ENCODE results near the gene EIF5. TPM values are rescaled to one million over a fixed set of nuclear protein-coding genes. Genes with fewer than 3 reads are reported as not detected.

EIF5 gene
- total RNA-seq, 1 experiment from 2014 or later = 356 TPM

- WGBS (ENCODE audit: extremely low coverage, insufficient read length, low lambda C conversion rate) = no CpG with 5 or more reads among the region's 4 CpGs
- Histone ChIP-seq H4K20me1 (ENCODE audit: control insufficient read depth, insufficient read depth, insufficient read length) (no peaks in the 10 kb centered on the region), H2BK12ac (ENCODE audit: insufficient read length, low read depth, low read length) (no peak overlapping the region)
Measured at GRCh38 chr14:103391048-103391447, 57.0 kb downstream of the EIF5 start.

More at GRCh38 chr14:103391048-103391447, 57.0 kb downstream of the EIF5 start:
- no peaks in the 10 kb centered on the region; the same call in 1 of the 2 replicates for H3K4me1 ChIP-seq (ENCODE audit: insufficient read depth, low read length)
- Mint-ChIP-seq H3K36me3 (ENCODE audit: insufficient read depth in 1 of 3, low read depth in 3 of 3) (peaks cover 0 to 5% (median 2%) of the 10 kb centered on the region in 3 experiments; a peak in 5 of 7 replicates), H3K9me3 (no peaks in the 10 kb centered on the region), H3K27ac (0 out of 7 replicates have a peak overlapping the region, but pooled peaks of 1 of the 3 experiments have one; percentile 62), H3K4me1 (peaks cover 33 to 37% of the 10 kb centered on the region in 2 experiments), H3K27me3 (ENCODE audit: low read depth) (no peaks in the 10 kb centered on the region), H3K4me3 (no peak overlapping the region; a peak in 1 of 5 replicates)
- no peak overlapping the region for H2BK15ac ChIP-seq (ENCODE audit: low read depth, low read length)
- H3K56ac ChIP-seq (ENCODE audit: insufficient read length, low read depth, low read length) = no peak overlapping the region
- H3K23ac ChIP-seq (ENCODE audit: insufficient read length, low read depth, low read length) = no peak overlapping the region
- no peak overlapping the region for H3K14ac ChIP-seq (ENCODE audit: insufficient read depth, low read length)
- H3K27ac ChIP-seq (ENCODE audit: insufficient read length, low read depth, low read length) = no peak overlapping the region
- TF ChIP-seq, protein P1, sequence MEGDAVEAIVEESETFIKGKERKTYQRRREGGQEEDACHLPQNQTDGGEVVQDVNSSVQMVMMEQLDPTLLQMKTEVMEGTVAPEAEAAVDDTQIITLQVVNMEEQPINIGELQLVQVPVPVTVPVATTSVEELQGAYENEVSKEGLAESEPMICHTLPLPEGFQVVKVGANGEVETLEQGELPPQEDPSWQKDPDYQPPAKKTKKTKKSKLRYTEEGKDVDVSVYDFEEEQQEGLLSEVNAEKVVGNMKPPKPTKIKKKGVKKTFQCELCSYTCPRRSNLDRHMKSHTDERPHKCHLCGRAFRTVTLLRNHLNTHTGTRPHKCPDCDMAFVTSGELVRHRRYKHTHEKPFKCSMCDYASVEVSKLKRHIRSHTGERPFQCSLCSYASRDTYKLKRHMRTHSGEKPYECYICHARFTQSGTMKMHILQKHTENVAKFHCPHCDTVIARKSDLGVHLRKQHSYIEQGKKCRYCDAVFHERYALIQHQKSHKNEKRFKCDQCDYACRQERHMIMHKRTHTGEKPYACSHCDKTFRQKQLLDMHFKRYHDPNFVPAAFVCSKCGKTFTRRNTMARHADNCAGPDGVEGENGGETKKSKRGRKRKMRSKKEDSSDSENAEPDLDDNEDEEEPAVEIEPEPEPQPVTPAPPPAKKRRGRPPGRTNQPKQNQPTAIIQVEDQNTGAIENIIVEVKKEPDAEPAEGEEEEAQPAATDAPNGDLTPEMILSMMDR (conservative IDR thresholded peaks at IDR 0.05) = peak; percentile 73
- no peaks in the 10 kb centered on the region for H3K9me3 ChIP-seq (ENCODE audit: control insufficient read depth, low read depth, low read length)
- no peak overlapping the region for H2AK5ac ChIP-seq (ENCODE audit: insufficient read length, low read length)
- no peak overlapping the region for H3K4me2 ChIP-seq (ENCODE audit: insufficient read depth, insufficient read length, low read length)
- H3K9ac ChIP-seq (ENCODE audit: extremely low read depth, insufficient read length, low read length) = no peak overlapping the region
- H2BK120ac ChIP-seq (ENCODE audit: low read depth, low read length, poor library complexity, severe bottlenecking) = no peak overlapping the region
- no peak overlapping the region for H2AFZ ChIP-seq (ENCODE audit: low read length)
- H2BK20ac ChIP-seq (ENCODE audit: low read depth, low read length, poor library complexity, severe bottlenecking) = no peak overlapping the region
- no peak overlapping the region for H3K18ac ChIP-seq (ENCODE audit: insufficient read length, low read depth, low read length)
- H3T11ph ChIP-seq (ENCODE audit: low read length) = no peak overlapping the region
- H4K8ac ChIP-seq (replicated peaks; ENCODE audit: insufficient read length, low read depth, low read length) = no peak overlapping the region
- DNase-seq = no peak
- H4K91ac ChIP-seq (ENCODE audit: insufficient read length, low read depth, low read length) = no peak overlapping the region
- H3K4ac ChIP-seq (ENCODE audit: low read depth, low read length) = no peak overlapping the region
- H3K79me2 ChIP-seq (ENCODE audit: insufficient read depth, low read length) = peaks cover 39% of the 10 kb centered on the region
- no peaks in the 10 kb centered on the region; the same call in 1 of the 2 replicates for H3K27me3 ChIP-seq (ENCODE audit: insufficient read depth, low read length)
- peaks cover 2% of the 10 kb centered on the region for H3K79me1 ChIP-seq (ENCODE audit: insufficient read depth, low read depth, low read length, poor library complexity, severe bottlenecking)
- H4K5ac ChIP-seq (ENCODE audit: insufficient read length, low read depth, low read length) = no peak overlapping the region
- H2BK5ac ChIP-seq (ENCODE audit: insufficient read length, low read length) = no peak overlapping the region
- peaks cover 6% of the 10 kb centered on the region for H3K23me2 ChIP-seq (ENCODE audit: insufficient read length, low read depth, low read length, poor library complexity, severe bottlenecking)

All from H9 (cell line).